Right cardiac atrium (tissue), 5 donors: ENCODE data around the gene CNTNAP2. TPM values are rescaled to one million over a fixed set of nuclear protein-coding genes. Genes with fewer than 3 reads are reported as not detected.
A peak's percentile ranks its signal among the peaks of the same experiment; 100 is the strongest.

ENCODE experiments used
- ATAC-seq, 2 donors: fragments of 200-7000 bp; cut with Tn5 transposase; one replicate each; pipeline versions ENCODE4 v1.8.0 to v1.9.1; 2020; ENCODE audit warnings: moderate library complexity in 2 of 2, mild to moderate bottlenecking in 1 of 2
- DNase-seq, 3 donors: peaks; one replicate each; pipeline ENCODE4 v3.0.0-alpha.2; 2020
- H3K27ac ChIP-seq: one replicate; pipeline ENCODE4 v1.5.1; 2013; ENCODE audit warnings: mild to moderate bottlenecking, low read length, control low read depth, moderate library complexity
- H3K27me3 ChIP-seq: one replicate; pipeline ENCODE4 v1.6.1; 2013; ENCODE audit not compliant: control insufficient read depth, insufficient read depth
- H3K4me1 ChIP-seq: one replicate; pipeline ENCODE4 v1.6.1; 2013; ENCODE audit warnings: low read length; ENCODE audit not compliant: control insufficient read depth, insufficient read depth
- H3K4me3 ChIP-seq: one replicate; pipeline ENCODE4 v1.5.1; 2013; ENCODE audit warnings: low read length, control low read depth
- H3K9me3 ChIP-seq: one replicate; pipeline ENCODE4 v1.6.1; 2013; ENCODE audit warnings: low read length; ENCODE audit not compliant: control insufficient read depth
- WGBS: extraction: QIAGEN DNeasy Blood & Tissue Kit; methylation state at CpG from one replicate; pipeline ENCODE4 v1.1.7; 2013; 5-methylcytosine and 5-hydroxymethylcytosine counted together
- intact Hi-C, 4 donors: fragments of 100-400 bp; cut with DNase I; formaldehyde crosslinking; loops; one replicate each; pipeline versions ENCODE4 v1.11.0 to v1.14.0; 2022 to 2023
- polyA plus RNA-seq: library from polyadenylated mRNA; stranded (reverse); fragments of 200-250 nt; gene quantifications from one replicate; pipeline ENCODE4 v1.2.3, GENCODE V29; 2013
- total RNA-seq, 4 donors: library from RNA; stranded (reverse); fragmentation: NEBNext Ultra II Directional; extraction: Animal tissue kit (Norgen Biotek cat#: 25700); gene quantifications; one replicate each; pipeline ENCODE4 v1.2.1, GENCODE V29; 2021
- donor health status: healthy with polysubstance abuse.
- donor health status: DM: no; HTN: yes; CAD: no.
- donor health status: DM: no; HTN: no; CAD: no.
- donor health status: DM: no; HTN: yes; CAD: no; lungs with severe emphysema.
- donor health status: DM: yes; HTN: yes; CAD: no.

The CNTNAP2 gene
- total and polyA plus RNA-seq, 5 donors = 0.23 to 1.7 (median 0.91) TPM; not detected in 1

DNA sequence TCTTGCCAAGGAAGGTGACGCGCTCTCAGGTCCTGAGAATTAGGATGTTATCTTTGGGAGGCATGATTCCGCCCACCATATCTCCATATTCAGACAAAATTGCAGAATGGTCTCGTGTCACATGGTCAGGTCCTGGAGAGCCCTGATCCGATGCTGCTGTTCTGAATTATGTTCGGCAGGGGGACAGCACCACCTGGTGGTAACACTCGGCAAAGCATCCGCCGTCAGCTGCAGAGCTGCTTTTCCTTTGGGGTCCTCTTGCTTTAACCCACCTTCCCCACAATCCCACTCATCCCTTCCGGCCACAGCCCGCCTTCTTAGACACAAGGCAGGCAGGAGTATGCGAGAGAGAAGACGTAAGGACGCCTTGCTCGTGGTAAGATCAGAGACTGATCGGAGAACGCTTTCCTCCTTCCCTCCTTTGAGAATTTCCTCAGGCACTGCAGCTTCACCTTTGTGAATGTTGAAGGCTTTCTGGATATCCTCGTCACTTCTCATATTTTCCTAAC lies 2146.2 kb downstream of the CNTNAP2 start:
- intact Hi-C loops = loop anchor here in 2 of 4 donors (5.0 to 10.0 kb wide), 2 partner anchors 702 to 1015 kb away; no protein-coding TSS in a partner anchor
- no peaks in the 10 kb centered on the region for H3K9me3 ChIP-seq
- no peaks in the 10 kb centered on the region for H3K4me1 ChIP-seq
- no peak overlapping the region for H3K4me3 ChIP-seq
- 7% methylated on average over 18 of the region's 18 CpGs for WGBS
- no peak overlapping the region for H3K27ac ChIP-seq
- DNase-seq = peak; percentile 59 to 88 (median 86)
- H3K27me3 ChIP-seq = no peaks in the 10 kb centered on the region
- peak; percentile 74 to 85 for ATAC-seq

DNA sequence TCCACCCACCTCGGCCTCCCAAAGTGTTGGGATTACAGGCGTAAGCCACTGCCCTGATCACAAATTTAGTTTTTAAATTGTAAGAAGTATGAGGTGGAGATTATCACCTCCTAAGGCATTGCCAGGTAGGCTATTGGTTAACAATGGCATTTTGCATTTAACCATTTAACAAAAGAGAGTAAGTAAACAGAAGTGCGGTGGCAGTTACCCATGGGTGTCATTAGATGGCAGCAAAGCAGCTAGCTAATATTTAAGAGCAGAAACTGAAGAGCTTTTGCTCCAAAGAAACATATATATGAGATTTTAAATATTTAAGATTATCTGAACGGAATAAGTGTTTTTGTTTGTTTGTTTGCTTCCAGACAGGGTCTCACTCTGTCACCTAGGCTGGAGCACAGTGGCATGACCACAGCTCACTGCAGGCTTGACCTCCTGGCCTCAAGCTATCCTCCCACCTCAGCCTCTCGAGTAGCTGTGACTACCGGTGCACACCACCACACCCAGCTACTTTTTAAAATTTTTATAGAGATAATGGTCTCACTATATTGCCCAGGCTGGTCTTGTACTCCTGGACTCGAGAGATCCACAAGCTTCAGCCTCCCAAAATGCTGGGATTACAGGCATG lies 2148.4 kb downstream of the CNTNAP2 start:
- WGBS = 59% methylated on average over 7 of the region's 7 CpGs
- DNase-seq (no peak), ATAC-seq (no peak)
- Histone ChIP-seq H3K27me3 (no peaks in the 10 kb centered on the region), H3K9me3 (no peaks in the 10 kb centered on the region), H3K27ac (no peak overlapping the region), H3K4me1 (no peaks in the 10 kb centered on the region), H3K4me3 (no peak overlapping the region)
- intact Hi-C loops = loop anchor here in 2 of 4 donors (5.0 to 10.0 kb wide), 2 partner anchors 700 to 1018 kb away; no protein-coding TSS in a partner anchor

DNA sequence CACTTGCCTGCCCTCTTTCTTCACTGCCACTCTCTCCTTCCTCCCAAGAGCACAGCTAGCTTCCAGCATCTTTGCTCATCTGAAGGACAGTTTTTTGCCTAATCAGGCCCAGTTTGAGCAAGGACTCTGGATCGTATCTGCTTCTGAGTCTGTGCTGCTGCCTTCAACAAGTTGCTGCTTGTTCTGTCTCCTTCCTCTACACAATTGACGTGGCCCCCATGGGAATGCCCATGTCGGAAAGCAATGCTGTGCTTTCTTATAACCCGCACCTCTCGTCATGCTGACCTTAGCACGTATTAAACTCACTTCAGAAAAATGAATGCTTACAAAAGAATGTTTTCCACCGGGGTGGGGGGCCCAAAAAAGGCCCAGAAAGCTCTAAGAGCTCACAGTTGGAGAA lies 2149.3 kb downstream of the CNTNAP2 start:
- WGBS = 72% methylated on average over 7 of the region's 7 CpGs
- H3K27me3 ChIP-seq = no peaks in the 10 kb centered on the region
- intact Hi-C loops = loop anchor here in 1 of 4 donors (10.0 kb wide), 1 partner anchor 699 kb away; no protein-coding TSS in a partner anchor
- H3K27ac ChIP-seq = no peak overlapping the region
- no peak for DNase-seq
- H3K4me1 ChIP-seq = no peaks in the 10 kb centered on the region
- no peak for ATAC-seq
- no peaks in the 10 kb centered on the region for H3K9me3 ChIP-seq
- no peak overlapping the region for H3K4me3 ChIP-seq

DNA sequence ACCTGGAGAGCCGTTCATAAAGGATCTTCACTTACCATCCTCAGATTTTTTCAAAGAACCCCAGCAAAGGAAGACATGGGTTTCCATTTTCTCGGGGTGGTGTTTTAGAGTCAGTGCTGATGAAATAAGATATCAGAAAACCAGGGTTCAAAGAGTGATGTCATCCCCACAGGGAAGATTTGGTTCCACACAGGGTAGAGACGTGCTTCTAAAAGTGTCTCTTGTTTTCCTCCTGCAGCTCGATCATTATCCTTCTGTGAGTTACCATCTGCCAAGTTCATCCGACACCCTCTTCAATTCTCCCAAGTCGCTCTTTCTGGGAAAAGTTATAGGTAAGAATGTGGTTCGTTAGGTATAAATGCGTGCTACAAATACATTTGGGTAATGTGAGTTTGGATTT lies 2150.2 kb downstream of the CNTNAP2 start:
- no peak overlapping the region for H3K4me3 ChIP-seq
- H3K9me3 ChIP-seq = no peaks in the 10 kb centered on the region
- DNase-seq (no peak), ATAC-seq (no peak)
- H3K4me1 ChIP-seq = no peaks in the 10 kb centered on the region
- no peak overlapping the region for H3K27ac ChIP-seq
- intact Hi-C loops = loop anchor here in 1 of 4 donors (10.0 kb wide), 1 partner anchor 698 kb away; no protein-coding TSS in a partner anchor
- no peaks in the 10 kb centered on the region for H3K27me3 ChIP-seq
- WGBS = 84% methylated on average over 8 of the region's 8 CpGs

DNA sequence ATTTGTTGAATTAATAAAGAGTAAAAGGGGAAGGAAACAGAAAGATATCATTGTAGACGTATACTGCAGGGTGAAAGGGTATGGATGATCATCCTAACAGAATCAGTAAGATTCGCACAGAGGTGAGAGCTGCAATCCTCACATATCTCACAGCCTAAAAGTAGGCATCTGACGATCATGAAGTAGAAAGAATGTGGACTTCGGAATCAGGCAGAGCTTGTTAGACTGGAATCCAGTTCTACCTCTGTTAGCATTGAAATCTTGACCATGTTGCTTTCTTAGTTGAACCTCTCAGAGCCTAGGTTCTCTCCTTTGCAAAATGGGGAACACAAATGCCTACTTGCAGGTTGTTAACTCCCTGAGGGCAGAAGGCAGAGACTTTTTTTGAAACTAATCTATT lies 2154.0 kb downstream of the CNTNAP2 start:
- H3K27ac ChIP-seq = no peak overlapping the region
- DNase-seq (no peak), ATAC-seq (no peak)
- no peak overlapping the region for H3K4me3 ChIP-seq
- H3K9me3 ChIP-seq = no peaks in the 10 kb centered on the region
- no peaks in the 10 kb centered on the region for H3K4me1 ChIP-seq
- intact Hi-C loops = no loop called here
- 85% methylated on average over 4 of the region's 4 CpGs for WGBS
- H3K27me3 ChIP-seq = no peaks in the 10 kb centered on the region

DNA sequence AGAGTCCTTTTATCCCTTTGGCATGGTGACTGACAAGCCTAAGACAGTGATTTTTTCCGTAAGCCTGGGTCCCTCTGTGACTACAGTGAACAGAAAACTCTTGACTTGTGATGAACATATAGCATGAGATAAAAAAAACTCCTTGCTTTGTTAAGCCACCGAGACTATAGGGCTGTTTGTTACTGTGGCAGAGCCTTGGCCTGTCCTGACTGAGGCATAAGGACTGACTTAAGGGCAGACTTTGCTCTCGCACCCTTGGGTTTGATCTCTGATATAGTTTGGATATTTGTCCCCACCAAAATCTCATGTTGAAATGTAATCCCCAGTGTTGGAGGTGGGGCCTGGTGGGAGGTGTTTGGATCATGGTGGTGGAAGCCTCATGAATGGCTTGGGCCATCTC lies 2157.5 kb downstream of the CNTNAP2 start:
- no peak for ATAC-seq
- Histone ChIP-seq H3K4me3 (no peak overlapping the region), H3K9me3 (no peaks in the 10 kb centered on the region), H3K4me1 (no peaks in the 10 kb centered on the region), H3K27ac (no peak overlapping the region), H3K27me3 (no peaks in the 10 kb centered on the region)
- WGBS = 95% methylated on average over 3 of the region's 3 CpGs
- intact Hi-C loops = no loop called here
- no peak for DNase-seq

DNA sequence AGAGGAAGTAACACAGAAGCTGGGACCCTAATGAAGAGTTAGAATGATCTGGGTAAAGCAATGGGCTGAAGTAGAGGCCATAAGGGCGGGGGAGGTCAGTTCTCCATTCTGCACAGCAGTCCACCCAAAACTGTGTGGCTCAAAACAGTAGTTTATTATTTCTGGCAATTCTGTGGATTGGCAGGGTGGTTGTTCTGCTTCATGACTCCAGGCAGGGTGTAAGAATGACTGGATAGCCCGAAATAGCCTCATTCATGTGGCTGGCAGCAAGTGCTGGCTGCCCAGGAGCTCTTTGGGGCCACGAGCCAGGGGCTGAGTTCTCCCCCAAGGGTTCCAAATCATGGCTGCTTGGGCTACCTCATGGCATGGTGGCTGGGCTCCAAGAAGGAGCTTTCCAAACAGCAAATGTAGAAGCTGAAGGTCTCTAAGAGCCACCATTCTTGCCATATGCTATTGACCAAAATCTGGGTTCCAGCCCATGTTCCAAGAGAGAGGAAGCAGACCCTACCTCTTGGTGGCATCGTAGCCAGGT lies 2158.8 kb downstream of the CNTNAP2 start:
- DNase-seq = no peak
- H3K27me3 ChIP-seq = no peaks in the 10 kb centered on the region
- no peaks in the 10 kb centered on the region for H3K4me1 ChIP-seq
- H3K27ac ChIP-seq = no peak overlapping the region
- WGBS = 83% methylated on average over 4 of the region's 4 CpGs
- ATAC-seq = no peak
- no peaks in the 10 kb centered on the region for H3K9me3 ChIP-seq
- no peak overlapping the region for H3K4me3 ChIP-seq
- intact Hi-C loops = no loop called here

DNA sequence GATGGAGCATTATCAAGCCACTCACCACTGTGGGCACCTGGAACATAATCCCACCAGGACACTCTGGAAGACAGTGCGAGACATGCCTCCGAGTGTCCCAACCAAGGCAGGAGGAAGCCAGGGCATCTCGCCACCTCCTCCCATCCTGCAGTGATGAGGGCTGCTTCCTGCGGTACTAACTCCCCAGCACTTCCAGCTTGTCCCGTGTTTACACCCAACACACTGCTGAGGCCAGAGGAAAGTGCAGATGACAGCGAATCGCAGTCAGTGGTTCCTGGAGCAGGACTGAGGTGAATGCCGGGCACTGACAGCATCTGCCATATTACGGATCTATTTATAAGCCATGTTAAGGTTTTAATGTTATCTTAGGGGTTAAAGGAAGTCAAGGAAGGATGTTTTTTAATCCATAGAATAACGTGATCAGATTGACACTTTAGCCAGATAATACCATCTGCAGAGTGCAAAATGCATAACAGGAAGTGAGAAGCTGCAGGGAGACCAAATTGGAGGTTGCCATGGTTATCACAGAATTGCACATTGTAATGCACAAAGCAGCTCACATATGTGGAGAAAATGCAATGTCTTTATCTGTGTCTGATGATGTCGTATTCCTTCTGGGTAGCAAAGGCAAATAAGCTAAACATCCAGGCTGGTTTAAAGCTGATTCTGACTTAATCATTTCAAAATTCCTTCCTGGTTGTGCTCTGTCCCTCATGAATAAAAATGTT lies 2159.9 kb downstream of the CNTNAP2 start:
- ATAC-seq (peak in 1 of 2 donors; percentile 16), DNase-seq (no peak)
- Histone ChIP-seq H3K9me3 (no peaks in the 10 kb centered on the region), H3K27me3 (no peaks in the 10 kb centered on the region), H3K4me1 (no peaks in the 10 kb centered on the region), H3K27ac (no peak overlapping the region), H3K4me3 (no peak overlapping the region)
- 46% methylated on average over 11 of the region's 11 CpGs for WGBS
- intact Hi-C loops = no loop called here

DNA sequence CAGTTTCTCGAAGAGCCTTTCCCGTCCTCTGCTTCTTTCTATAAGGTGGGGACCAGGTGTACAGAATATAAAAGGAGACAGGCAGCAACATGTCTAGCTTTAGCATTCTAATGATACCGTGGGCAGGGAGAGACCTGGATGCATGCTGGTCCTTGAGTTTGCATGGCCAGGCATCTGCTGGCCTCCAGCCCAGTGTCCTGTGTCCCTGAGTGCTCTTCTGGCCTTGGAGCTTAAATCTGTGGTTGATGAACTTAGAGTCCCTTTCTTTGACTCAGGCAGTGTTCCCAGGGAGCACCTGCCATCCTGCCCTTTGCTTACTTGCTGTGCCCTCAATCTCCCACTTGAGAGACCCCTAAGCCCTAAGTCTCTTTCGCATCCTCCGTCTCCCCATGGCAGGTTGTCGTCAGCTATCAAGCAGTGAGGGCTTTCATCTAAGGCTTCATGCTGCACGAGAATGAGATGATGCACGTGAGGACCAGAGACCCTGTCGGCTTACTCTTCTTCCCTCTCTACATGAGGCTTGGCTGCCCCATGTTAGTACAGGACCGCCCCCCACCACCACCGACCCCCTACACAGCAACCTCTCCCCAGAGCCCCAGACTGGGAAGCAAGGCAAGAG lies 2160.6 kb downstream of the CNTNAP2 start:
- Histone ChIP-seq H3K27me3 (no peaks in the 10 kb centered on the region), H3K4me3 (no peak overlapping the region), H3K27ac (no peak overlapping the region), H3K9me3 (no peaks in the 10 kb centered on the region), H3K4me1 (no peaks in the 10 kb centered on the region)
- ATAC-seq (no peak), DNase-seq (no peak)
- 68% methylated on average over 11 of the region's 11 CpGs for WGBS
- intact Hi-C loops = no loop called here

DNA sequence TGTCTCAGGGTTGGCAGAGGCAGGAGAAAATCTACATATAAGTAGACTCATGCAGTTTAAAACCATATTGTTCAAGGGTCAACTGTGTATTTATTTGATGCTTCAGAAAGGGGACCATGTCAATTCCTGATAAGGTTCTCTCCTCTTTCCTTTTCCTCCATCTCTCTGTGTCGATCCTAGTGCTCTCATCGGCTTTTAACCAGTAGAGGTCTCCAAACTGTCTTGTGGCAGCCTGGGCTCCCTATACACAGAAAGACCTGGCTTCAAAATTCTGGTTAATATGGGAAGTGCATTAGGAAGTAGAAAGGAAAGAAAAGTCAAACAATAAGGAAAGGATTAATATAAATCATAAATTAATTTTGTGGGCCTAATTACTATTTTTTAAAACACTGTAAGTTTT lies 2169.5 kb downstream of the CNTNAP2 start:
- no peak for DNase-seq
- ATAC-seq = peak in 1 of 2 donors; percentile 51
- intact Hi-C loops = no loop called here
- H3K9me3 ChIP-seq = no peaks in the 10 kb centered on the region
- WGBS = 15% methylated on average over 2 of the region's 2 CpGs
- no peak overlapping the region for H3K27ac ChIP-seq
- H3K27me3 ChIP-seq = no peaks in the 10 kb centered on the region
- H3K4me3 ChIP-seq = no peak overlapping the region
- no peaks in the 10 kb centered on the region for H3K4me1 ChIP-seq

DNA sequence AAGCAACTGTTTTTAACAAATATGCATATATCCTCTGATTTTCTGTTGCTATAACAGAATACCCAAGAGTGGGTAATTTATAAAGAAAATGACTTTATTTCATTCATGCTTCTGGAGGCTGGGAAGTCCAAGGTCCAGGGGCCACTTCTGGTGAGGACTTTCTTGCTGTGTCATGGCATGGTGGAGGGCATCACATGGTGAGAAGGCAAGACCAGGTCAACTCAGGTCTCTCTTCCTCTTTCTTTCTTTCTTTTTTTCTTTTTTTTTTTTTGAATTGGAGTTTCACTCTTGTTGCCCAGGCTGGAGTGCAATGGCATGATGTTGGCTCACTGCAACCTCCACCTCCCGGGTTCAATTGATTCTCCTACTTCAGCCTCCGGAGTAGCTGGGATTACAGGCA lies 2170.9 kb downstream of the CNTNAP2 start:
- H3K27me3 ChIP-seq = no peaks in the 10 kb centered on the region
- H3K4me3 ChIP-seq = no peak overlapping the region
- H3K4me1 ChIP-seq = no peaks in the 10 kb centered on the region
- intact Hi-C loops = no loop called here
- H3K27ac ChIP-seq = no peak overlapping the region
- 95% methylated on average over 1 of the region's 2 CpGs for WGBS
- ATAC-seq (no peak), DNase-seq (no peak)
- H3K9me3 ChIP-seq = no peaks in the 10 kb centered on the region
